Measurements from ENCODE around the gene MRPL42.
"Not testable (repeated sequence)": the region's sequence is repeated elsewhere in the genome, so short reads cannot be mapped to it uniquely, and the experiment has no call there.

MRPL42 gene

DNA sequence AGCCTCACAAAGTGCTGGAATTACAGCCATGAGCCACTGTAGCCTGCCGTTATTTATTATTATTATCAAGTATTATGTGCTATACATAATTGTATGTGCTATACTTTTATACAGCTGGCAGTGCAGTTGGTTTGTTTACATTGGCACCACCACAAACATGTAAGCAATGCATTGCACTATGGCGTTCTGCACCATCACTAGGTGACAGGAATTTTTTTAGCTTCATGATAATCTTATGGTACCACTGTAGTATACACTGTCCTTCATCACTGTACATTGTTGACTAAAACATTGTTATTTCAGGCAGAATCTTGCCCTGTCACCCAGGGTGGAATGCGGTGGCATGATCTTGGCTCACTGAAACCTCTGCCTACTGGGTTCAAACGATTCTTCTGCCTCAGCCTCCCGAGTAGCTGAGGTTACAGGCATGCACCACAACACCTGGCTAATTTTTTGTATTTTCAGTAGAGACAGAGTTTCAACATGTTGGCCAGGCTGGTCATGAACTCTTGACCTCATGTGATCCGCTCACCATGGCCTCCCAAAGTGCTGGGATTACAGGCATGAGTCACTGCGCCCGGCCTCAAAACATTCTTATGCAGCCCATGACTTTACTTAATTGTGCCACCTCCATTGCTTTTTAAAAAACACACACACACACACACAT lies 17.1 kb downstream of the MRPL42 start:
- DNase-seq (ENCODE audit: low read depth) = no peak
- in situ Hi-C loops (cut with HindIII; ENCODE audit: low sequenced_read_pairs) = no loop called here
- TF ChIP-seq, protein P1, sequence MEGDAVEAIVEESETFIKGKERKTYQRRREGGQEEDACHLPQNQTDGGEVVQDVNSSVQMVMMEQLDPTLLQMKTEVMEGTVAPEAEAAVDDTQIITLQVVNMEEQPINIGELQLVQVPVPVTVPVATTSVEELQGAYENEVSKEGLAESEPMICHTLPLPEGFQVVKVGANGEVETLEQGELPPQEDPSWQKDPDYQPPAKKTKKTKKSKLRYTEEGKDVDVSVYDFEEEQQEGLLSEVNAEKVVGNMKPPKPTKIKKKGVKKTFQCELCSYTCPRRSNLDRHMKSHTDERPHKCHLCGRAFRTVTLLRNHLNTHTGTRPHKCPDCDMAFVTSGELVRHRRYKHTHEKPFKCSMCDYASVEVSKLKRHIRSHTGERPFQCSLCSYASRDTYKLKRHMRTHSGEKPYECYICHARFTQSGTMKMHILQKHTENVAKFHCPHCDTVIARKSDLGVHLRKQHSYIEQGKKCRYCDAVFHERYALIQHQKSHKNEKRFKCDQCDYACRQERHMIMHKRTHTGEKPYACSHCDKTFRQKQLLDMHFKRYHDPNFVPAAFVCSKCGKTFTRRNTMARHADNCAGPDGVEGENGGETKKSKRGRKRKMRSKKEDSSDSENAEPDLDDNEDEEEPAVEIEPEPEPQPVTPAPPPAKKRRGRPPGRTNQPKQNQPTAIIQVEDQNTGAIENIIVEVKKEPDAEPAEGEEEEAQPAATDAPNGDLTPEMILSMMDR (IDR thresholded peaks at IDR 0.05; ENCODE audit: low read depth, low read length, missing control alignments) = no peak
- no peak overlapping the region for H3K4me3 ChIP-seq (ENCODE audit: low read depth, low read length)

DNA sequence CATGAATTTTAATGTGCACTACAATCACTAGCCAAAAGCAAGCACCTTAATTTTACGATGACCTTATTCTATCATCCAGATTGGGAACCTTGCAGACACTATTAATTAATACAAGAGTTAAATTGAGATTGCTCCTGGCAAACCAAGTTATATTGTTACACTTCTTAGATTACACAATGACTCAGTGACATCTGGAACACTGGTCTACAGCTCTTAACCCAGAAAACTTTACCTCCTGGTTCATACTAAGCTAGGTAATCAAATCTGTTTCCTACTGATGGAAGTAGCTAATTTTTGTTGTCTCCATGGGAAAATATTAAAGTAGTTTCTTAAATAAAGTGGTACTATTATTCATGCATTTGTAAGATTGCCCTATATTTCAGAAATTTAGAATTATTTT lies 25.5 kb downstream of the MRPL42 start:
- in situ Hi-C loops (cut with HindIII; ENCODE audit: low sequenced_read_pairs); H3K4me3 ChIP-seq (ENCODE audit: low read depth, low read length); DNase-seq (ENCODE audit: low read depth): not testable (repeated sequence)

DNA sequence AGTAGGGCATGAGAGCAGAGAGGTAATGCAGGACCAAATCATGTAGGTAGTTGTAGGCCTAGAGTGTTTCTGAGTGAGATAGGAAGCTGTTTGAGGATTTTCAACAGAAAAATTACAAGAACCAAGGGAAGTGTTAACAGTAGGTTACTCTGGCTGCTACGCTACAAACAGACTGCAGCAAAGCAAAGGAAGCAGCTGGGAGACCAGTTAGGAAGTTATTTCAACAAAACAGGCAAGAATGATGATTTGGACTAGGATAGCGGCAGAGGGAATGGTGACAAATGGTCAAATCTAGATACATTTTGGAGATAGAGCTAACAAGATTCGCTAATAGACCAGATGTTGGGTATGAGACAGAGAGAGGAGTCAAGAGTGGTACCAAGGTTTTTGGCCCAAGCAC lies 26.8 kb downstream of the MRPL42 start:
- DNase-seq (ENCODE audit: low read depth) = no peak
- in situ Hi-C loops (cut with HindIII; ENCODE audit: low sequenced_read_pairs) = no loop called here
- TF ChIP-seq, protein P1 (IDR thresholded peaks at IDR 0.05; ENCODE audit: low read depth, low read length, missing control alignments) = no peak
- no peak overlapping the region for H3K4me3 ChIP-seq (ENCODE audit: low read depth, low read length)

DNA sequence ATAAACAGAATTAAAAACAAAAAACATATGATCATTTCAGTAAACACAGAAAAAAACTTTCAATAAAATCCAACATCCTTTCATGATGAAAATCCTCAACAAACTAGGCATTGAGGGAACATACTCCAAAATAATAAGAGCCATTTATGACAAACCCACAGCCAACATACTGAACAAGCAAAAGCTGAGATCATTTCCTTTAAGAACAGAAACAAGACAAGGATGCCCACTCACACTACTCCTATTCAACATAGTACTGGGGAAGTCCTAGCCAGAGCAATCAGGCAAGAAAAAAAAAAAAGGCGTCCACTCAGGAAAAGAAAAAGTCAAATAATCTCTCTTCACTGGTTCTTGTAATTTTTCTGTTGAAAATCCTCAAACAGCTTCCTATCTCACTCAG lies 30.1 kb downstream of the MRPL42 start:
- TF ChIP-seq, protein P1 (IDR thresholded peaks at IDR 0.05; ENCODE audit: low read depth, low read length, missing control alignments) = no peak
- in situ Hi-C loops (cut with HindIII; ENCODE audit: low sequenced_read_pairs) = no loop called here
- DNase-seq (ENCODE audit: low read depth) = no peak
- H3K4me3 ChIP-seq (ENCODE audit: low read depth, low read length) = no peak overlapping the region

DNA sequence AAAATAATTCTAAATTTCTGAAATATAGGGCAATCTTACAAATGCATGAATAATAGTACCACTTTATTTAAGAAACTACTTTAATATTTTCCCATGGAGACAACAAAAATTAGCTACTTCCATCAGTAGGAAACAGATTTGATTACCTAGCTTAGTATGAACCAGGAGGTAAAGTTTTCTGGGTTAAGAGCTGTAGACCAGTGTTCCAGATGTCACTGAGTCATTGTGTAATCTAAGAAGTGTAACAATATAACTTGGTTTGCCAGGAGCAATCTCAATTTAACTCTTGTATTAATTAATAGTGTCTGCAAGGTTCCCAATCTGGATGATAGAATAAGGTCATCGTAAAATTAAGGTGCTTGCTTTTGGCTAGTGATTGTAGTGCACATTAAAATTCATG lies 31.5 kb downstream of the MRPL42 start:
- DNase-seq (ENCODE audit: low read depth); H3K4me3 ChIP-seq (ENCODE audit: low read depth, low read length); in situ Hi-C loops (cut with HindIII; ENCODE audit: low sequenced_read_pairs): not testable (repeated sequence)

DNA sequence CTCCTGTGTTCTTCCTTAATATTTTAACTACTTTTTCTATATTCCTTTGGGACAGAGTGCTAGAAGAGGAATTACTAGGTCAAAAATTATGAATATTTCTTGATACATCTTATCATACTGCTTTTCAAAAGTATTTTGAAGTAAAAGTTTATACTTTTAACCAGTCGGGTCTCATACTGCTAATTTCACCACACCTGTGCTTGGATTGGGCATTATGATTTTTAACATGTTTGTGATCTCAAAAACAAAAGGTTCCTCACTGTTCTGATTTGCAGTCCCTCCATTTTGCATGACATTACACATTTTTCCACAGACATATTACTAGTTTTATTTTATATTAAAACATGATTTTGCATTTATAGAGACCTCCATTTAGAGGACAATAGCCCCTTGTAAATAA lies 32.9 kb downstream of the MRPL42 start:
- TF ChIP-seq, protein P1 (IDR thresholded peaks at IDR 0.05; ENCODE audit: low read depth, low read length, missing control alignments) = no peak
- in situ Hi-C loops (cut with HindIII; ENCODE audit: low sequenced_read_pairs) = no loop called here

DNA sequence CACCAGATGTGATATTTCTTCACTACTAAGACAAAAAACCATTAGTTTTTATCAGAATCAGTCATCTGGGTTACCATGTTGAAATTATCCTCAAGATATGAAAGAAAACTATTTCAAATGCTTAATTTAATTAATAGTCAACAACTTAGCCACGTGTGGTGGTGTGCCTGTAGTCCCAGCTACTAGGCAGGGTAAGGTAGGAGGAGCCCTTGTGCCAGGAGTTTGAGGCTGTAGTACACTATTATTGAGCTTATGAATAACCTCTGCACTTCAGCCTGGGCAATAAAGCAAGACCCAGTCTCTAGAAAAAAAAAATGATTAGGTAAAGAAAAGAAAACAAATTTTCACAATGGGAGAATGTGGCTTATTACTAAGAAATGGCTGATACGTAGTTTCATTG lies 33.4 kb downstream of the MRPL42 start:
- in situ Hi-C loops (cut with HindIII; ENCODE audit: low sequenced_read_pairs) = no loop called here
- H3K4me3 ChIP-seq (ENCODE audit: low read depth, low read length) = no peak overlapping the region
- TF ChIP-seq, protein P1 (IDR thresholded peaks at IDR 0.05; ENCODE audit: low read depth, low read length, missing control alignments) = no peak
- DNase-seq (ENCODE audit: low read depth) = no peak

More for the DNA sequence above, 32.9 kb downstream of the MRPL42 start:
- no peak for DNase-seq (ENCODE audit: low read depth)
- H3K4me3 ChIP-seq (ENCODE audit: low read depth, low read length) = no peak overlapping the region

Measured in astrocyte of the cerebellum (primary cell).